SJCRH30 (cell line): ENCODE data around the gene KIZ. TPM values are rescaled to one million over a fixed set of nuclear protein-coding genes. Genes with fewer than 3 reads are reported as not detected.

Experiments
- DNase-seq, 2 experiments: peaks; one replicate each; pipeline ENCODE4 v3.0.0-alpha.2; 2015 to 2020
- H3K27ac ChIP-seq: fragments of 250-450 bp; sonication (Bioruptor Pico); 2 replicates; pipeline ENCODE4 v1.5.1; 2020; ENCODE audit warnings: mild to moderate bottlenecking, moderate library complexity
- H3K27me3 ChIP-seq: fragments of 250-450 bp; sonication (Bioruptor Pico); 2 replicates; pipeline ENCODE4 v1.5.1; 2020; ENCODE audit warnings: mild to moderate bottlenecking, moderate library complexity
- H3K36me3 ChIP-seq: fragments of 250-450 bp; sonication (Bioruptor Pico); 2 replicates; pipeline ENCODE4 v1.5.1; 2020; ENCODE audit warnings: mild to moderate bottlenecking, moderate library complexity
- H3K4me1 ChIP-seq: fragments of 250-450 bp; sonication (Bioruptor Pico); 2 replicates; pipeline ENCODE4 v1.5.1; 2020; ENCODE audit warnings: mild to moderate bottlenecking, moderate library complexity
- H3K4me3 ChIP-seq: fragments of 250-450 bp; sonication (Bioruptor Pico); 2 replicates; pipeline ENCODE4 v1.5.1; 2020; ENCODE audit warnings: mild to moderate bottlenecking, moderate library complexity
- H3K9me3 ChIP-seq: fragments of 250-450 bp; sonication (Bioruptor Pico); replicated peaks from 2 replicates; pipeline ENCODE4 v1.5.1; 2020; ENCODE audit warnings: mild to moderate bottlenecking, moderate library complexity
- total RNA-seq: library from RNA; depleted of rRNA; stranded (reverse); fragments of >200 nt; shearing (Covaris generic); gene quantifications from 2 replicates; pipeline ENCODE4 v1.2.3, GENCODE V29; 2014

The KIZ gene
- total RNA-seq, 1 experiment from 2014 or later: 18.3 TPM

DNA sequence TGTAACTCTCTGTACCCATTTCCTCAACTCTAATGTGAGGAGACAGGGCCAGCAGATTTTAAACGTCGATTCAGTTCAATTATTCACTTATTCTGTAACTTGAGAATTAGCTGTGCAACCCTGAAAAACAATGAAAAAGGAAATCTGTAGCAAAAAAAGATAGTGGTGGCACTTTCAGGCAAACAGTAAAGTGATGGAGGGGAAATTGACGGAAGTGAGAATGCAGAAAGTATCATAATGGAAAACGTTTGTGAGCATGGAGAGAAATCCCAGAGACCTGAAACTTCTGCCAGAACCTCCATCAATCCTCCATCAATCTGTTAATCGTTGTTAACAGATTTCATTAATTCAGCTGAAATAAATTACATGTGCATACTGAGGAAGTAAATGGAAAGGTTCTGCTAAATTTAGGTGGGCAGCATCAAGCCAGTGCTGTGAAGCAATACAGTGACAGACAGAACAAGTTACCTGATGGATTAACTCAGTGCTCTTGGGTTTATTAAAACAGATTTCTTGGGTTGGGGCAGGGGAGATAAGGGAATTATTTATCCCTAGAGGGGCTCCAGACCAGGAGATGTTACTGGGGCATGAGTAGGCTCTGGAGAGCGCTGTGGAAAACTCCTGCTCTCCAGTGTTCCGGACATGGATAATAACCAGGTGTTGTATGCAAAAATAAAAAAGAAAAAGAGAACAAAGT, 17.5 kb downstream of the KIZ start:
- DNase-seq: no peak
- Histone ChIP-seq H3K27me3 (no peaks in the 10 kb centered on the region), H3K36me3 (no peaks in the 10 kb centered on the region; the same call in 1 of the 2 replicates), H3K9me3 (no peaks in the 10 kb centered on the region), H3K27ac (no peak overlapping the region), H3K4me1 (no peaks in the 10 kb centered on the region), H3K4me3 (no peak overlapping the region)

DNA sequence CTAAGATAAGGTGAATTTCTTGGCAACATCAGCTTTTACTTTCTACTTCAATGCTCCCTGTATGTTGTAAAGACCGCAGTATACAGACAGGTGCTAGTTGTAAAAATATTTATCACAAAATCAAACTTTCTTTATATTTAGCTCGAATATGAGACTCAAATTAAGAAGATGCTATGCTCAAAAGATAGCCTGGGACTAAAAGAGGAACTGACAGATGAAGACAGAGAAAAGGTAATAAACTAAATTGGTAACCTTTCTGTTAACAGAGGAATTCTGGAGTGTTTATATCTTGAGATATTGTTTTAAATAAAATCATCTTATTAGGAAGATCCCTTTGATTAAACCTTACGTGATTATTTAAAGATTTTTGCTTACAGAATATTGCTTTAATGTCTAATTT, 19.5 kb downstream of the KIZ start:
- no peak for DNase-seq
- Histone ChIP-seq H3K9me3 (no peaks in the 10 kb centered on the region), H3K36me3 (no peaks in the 10 kb centered on the region), H3K27ac (no peak overlapping the region), H3K27me3 (no peaks in the 10 kb centered on the region), H3K4me1 (no peaks in the 10 kb centered on the region), H3K4me3 (no peak overlapping the region)

DNA sequence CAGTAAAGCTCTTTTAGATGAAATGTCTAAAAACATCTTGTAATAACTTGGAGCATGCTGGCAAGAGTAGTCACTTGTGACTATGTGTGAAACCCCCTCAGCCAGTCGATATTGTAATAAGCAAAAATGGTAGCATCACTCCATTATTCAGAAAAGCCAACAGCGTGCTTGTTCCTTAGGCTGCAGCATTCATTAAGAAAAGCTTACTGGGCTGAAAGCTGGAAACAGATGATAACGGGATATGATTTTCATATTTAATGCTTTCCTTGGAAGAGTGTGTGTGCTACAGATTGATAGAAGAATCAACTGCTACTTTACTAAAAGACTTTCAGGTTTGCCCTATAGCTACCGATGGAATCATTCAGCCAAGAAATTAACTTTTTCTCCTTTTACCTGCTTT, 20.3 kb downstream of the KIZ start:
- H3K27ac ChIP-seq: no peak overlapping the region
- no peaks in the 10 kb centered on the region for H3K9me3 ChIP-seq
- H3K4me3 ChIP-seq: no peak overlapping the region
- H3K36me3 ChIP-seq: no peaks in the 10 kb centered on the region
- DNase-seq: no peak
- H3K4me1 ChIP-seq: no peaks in the 10 kb centered on the region
- H3K27me3 ChIP-seq: no peaks in the 10 kb centered on the region

DNA sequence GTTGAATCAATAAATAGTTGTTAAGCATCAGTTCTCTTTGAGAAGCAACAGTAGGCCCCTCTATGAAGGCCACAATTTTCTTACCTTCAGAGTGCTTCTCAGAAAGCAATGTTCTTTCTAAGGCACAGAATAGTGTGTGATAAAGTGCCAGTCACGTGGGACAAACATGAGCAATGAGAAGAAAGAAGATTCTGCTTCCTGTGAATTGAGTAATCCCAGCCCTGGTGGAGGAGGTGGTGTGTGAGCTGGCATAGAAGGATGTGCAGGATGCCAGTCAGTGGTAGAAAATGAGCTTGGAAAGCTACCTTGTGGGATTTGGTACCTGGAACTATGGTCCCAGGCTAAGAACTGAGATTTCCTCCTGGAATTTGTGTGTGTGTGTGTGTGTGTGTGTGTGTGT, 21.7 kb downstream of the KIZ start:
- Histone ChIP-seq H3K36me3 (no peaks in the 10 kb centered on the region), H3K27me3 (no peaks in the 10 kb centered on the region), H3K4me3 (no peak overlapping the region), H3K27ac (no peak overlapping the region), H3K4me1 (no peaks in the 10 kb centered on the region), H3K9me3 (no peaks in the 10 kb centered on the region)
- no peak for DNase-seq

DNA sequence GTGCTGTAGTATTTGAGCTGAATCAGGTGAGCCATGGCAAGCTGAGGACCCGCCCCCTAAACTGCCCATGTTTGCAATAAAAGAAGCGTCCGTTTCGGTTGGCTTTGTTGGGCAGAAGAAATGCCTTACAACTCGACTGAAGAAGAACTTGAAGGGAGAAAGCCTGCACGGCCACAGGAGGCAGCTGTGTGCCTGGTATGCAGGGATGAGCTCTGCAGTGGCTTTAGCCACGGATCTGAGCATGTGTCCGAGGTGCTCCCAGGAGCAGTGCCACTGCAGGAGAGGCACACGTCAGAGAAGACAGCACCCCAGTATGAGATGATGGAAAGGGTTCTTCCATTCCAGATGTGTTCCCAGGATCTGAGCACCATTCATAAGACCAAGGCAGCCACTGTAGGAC, 23.5 kb downstream of the KIZ start:
- Histone ChIP-seq H3K27me3 (no peaks in the 10 kb centered on the region), H3K27ac (no peak overlapping the region), H3K9me3 (no peaks in the 10 kb centered on the region), H3K4me3 (no peak overlapping the region), H3K4me1 (no peaks in the 10 kb centered on the region), H3K36me3 (0 out of 2 replicates have a peak, but pooled peaks cover 3% of the 10 kb centered on the region)
- no peak for DNase-seq

DNA sequence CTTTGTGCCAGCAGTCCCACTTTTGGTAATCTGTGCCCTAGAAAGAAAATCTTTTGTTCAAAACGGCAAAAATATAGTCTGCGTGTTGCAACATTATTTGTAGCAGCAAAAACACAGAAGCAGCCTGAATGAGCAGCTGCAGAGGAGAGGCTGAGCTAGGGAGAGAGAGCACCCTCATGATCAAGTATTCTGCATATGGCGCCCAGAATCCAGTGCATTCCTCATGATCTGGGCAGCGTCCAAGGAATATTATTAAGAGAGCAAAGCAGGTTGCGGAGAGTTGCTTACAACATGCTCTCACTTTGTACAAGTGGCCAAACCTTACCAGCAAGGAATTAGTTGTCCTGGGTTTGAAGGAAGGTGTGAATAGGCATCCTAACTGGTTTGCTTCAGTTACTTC, 25.9 kb downstream of the KIZ start:
- Histone ChIP-seq H3K4me3 (no peak overlapping the region), H3K4me1 (peaks cover 9% of the 10 kb centered on the region), H3K27me3 (no peaks in the 10 kb centered on the region), H3K36me3 (0 out of 2 replicates have a peak, but pooled peaks cover 3% of the 10 kb centered on the region), H3K9me3 (no peaks in the 10 kb centered on the region), H3K27ac (no peak overlapping the region)
- no peak for DNase-seq

DNA sequence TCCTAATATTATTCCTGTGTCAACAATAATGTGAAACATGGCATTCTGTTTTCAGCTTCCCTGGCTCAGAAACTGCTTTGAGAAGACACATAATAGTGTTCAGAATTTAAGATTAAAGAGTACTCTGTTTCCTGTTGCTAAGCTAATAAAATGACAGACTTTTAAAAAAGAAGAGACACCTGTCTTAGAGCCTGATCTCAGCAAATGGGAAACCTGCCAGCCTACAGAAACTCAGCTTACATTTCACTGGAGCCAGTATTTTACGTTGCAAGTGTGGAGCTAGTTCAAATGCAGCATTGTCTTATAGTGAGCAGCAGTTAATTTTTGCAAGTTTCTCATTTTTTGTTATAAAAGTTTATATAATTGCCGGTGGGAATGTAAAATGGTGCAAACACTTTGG, 28.8 kb downstream of the KIZ start:
- peak in 1 of 2 experiments; percentile 31 for DNase-seq
- H3K36me3 ChIP-seq: 0 out of 2 replicates have a peak, but pooled peaks cover 3% of the 10 kb centered on the region
- no peak overlapping the region for H3K27ac ChIP-seq
- no peaks in the 10 kb centered on the region for H3K9me3 ChIP-seq
- peaks cover 11% of the 10 kb centered on the region for H3K4me1 ChIP-seq
- H3K27me3 ChIP-seq: no peaks in the 10 kb centered on the region
- no peak overlapping the region for H3K4me3 ChIP-seq

DNA sequence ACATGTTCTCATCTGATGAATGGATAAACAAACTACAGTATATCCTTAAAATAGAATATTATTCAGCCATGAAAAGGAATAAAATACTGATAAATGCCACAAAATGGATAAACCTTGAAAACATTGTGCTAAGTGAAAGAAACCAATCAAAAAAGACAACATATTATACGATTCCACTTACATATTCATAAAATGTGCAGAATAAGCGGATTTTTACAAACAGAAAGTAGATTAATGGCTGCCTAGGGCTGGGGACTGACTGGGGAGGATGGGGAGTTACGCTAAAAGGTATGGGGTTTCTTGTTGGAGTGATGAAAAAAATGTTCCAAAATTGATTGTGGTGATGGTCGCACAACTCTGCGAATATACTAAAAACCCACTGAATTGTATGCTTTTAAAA, 29.4 kb downstream of the KIZ start:
- Histone ChIP-seq H3K9me3 (no peaks in the 10 kb centered on the region), H3K27me3 (no peaks in the 10 kb centered on the region), H3K27ac (no peak overlapping the region), H3K36me3 (0 out of 2 replicates have a peak, but pooled peaks cover 3% of the 10 kb centered on the region), H3K4me1 (peaks cover 13% of the 10 kb centered on the region), H3K4me3 (no peak overlapping the region)
- DNase-seq: no peak

DNA sequence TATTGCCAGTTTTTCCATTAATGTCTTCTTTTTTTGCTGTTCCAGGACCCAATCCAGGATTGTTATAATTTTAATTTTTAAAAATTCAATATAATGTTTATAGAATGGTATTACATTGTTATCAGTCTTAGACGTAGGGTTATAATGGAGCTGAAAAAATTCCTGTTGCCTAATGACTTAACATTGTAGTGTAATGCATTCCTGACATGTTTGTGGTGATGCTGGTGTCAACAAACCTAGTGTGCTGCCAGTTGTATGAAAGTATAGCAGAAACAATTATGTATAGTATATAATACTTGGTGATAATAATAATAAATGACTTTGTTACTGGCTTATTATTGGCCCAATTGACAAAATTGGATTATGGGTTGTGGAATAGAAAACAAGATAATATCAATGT, 30.4 kb downstream of the KIZ start:
- no peak for DNase-seq
- Histone ChIP-seq H3K36me3 (0 out of 2 replicates have a peak, but pooled peaks cover 3% of the 10 kb centered on the region), H3K27ac (peak overlapping the region; percentile 1; the same call in 1 of the 2 replicates), H3K27me3 (no peaks in the 10 kb centered on the region), H3K4me1 (peaks cover 13% of the 10 kb centered on the region), H3K4me3 (no peak overlapping the region), H3K9me3 (no peaks in the 10 kb centered on the region)

DNA sequence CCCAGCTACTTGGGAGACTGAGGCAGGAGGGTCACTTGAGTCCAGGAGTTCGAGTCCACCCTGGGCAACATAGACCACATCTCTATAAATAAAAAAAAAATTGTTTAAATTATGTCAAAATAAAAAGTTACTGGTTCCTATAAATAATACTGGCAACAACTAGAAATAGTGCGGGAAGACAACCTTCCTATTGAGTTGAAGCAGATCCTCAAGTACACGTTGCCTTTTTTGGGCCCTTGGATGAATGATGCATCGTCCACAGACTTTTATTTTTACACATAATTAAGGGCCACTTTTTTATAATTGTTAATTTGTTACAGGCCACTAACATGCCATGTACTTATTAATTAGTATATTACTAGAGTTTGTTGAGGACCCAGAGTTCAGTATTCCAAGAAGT, 31.1 kb downstream of the KIZ start:
- Histone ChIP-seq H3K4me3 (no peak overlapping the region), H3K36me3 (0 out of 2 replicates have a peak, but pooled peaks cover 3% of the 10 kb centered on the region), H3K27me3 (no peaks in the 10 kb centered on the region), H3K4me1 (peaks cover 13% of the 10 kb centered on the region), H3K27ac (no peak overlapping the region), H3K9me3 (no peaks in the 10 kb centered on the region)
- DNase-seq: no peak

DNA sequence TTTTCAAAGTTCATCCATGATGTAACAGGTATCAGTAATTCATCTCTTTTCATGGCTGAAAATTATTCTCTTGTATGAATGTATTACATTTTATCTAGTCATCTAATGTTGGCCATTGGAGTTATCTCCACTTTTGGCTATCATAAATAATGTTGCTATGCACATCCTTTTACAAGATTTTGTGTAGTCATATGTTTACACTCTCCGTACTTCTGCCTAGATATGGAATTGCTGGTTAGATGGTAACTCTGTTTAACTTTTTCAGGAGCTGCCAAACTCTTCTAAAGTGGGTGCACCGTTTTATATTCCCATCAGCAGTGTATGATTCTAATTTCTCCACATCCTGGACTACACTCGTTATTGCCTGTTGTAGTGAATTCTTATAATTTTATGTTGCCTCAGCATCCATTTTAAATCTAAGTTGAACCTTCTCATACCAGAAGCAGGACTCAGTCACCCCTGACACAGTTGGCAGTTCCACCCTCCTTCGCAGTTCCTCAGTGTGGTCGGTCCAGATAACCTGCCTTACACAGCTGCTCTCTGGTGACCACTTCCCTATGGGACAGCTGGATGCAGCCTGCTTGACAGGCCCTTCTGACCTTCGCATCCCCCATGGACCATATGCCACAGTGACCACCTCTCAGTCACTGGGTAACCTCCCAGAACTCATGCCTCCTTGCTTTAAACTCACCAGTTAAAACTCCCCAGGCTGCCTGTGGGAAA, 33.9 kb downstream of the KIZ start:
- H3K36me3 ChIP-seq: peaks cover 3% of the 10 kb centered on the region; the same call in 1 of the 2 replicates
- peaks cover 13% of the 10 kb centered on the region for H3K4me1 ChIP-seq
- no peaks in the 10 kb centered on the region for H3K27me3 ChIP-seq
- H3K9me3 ChIP-seq: no peaks in the 10 kb centered on the region
- peak; percentile 31 to 41 for DNase-seq
- H3K4me3 ChIP-seq: no peak overlapping the region
- no peak overlapping the region for H3K27ac ChIP-seq

DNA sequence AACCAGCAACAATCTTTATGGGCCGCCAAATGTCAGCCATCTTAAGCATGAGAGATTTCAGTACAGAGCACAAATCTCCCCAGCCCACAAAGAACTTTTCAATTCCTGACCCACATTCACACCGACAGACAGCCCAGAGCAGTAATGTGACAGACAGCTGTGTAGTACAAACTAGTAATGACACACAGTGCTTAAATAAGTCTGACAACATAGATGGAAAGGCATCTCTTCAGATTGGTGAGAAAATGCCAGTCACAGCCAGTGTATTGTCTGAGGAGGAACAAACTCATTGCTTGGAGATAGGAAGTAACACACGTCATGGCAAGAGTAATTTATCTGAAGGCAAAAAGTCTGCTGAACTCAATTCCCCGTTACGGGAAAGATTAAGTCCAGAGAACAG, 36.0 kb downstream of the KIZ start:
- Histone ChIP-seq H3K9me3 (no peaks in the 10 kb centered on the region), H3K4me3 (no peak overlapping the region), H3K4me1 (peaks cover 4% of the 10 kb centered on the region), H3K36me3 (peaks cover 3% of the 10 kb centered on the region; the same call in 1 of the 2 replicates), H3K27ac (no peak overlapping the region), H3K27me3 (no peaks in the 10 kb centered on the region)
- no peak for DNase-seq

DNA sequence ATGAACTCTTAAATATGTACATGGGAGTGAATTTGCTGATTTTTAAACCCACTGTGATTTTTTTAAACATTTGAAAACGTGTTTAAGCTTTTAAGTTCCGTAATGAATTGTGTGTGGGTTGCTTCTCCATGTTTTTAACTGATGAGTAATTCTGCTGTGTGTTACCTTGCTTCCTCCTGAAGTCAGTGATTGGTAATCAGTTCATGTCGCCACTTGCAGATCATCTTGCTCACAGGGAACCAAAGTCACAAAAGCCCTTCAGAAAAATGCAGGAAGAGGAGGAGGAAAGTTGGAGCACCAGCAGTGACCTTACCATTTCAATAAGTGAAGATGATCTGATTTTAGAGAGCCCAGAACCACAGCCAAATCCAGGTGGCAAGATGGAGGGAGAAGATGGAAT, 36.7 kb downstream of the KIZ start:
- Histone ChIP-seq H3K9me3 (no peaks in the 10 kb centered on the region), H3K27me3 (no peaks in the 10 kb centered on the region), H3K27ac (no peak overlapping the region), H3K4me1 (peaks cover 4% of the 10 kb centered on the region), H3K4me3 (no peak overlapping the region), H3K36me3 (peaks cover 3% of the 10 kb centered on the region; the same call in 1 of the 2 replicates)
- DNase-seq: no peak

DNA sequence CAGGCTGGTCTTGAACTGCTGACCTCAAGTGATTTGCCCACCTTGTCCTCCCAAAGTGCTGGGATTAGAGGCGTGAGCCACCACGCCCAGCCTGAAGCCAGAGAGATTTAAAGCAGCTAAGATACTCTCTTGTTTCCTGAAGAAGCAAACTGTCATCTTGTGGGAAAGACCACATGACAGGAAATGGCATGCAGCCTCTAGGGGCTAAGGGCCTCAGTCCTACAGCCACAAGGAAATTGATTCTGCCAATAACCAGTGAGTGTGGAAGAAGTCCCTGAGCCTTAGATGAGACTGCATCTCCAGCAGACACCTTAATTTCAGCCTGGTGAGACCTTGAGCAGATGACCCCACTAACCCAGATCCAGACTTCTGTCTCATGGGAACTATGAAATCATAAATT, 40.9 kb downstream of the KIZ start:
- Histone ChIP-seq H3K36me3 (peaks cover 7% of the 10 kb centered on the region), H3K9me3 (peaks cover 6% of the 10 kb centered on the region; the same call in 1 of the 2 replicates), H3K4me3 (no peak overlapping the region), H3K27ac (no peak overlapping the region), H3K27me3 (no peaks in the 10 kb centered on the region), H3K4me1 (no peaks in the 10 kb centered on the region)
- DNase-seq: no peak

DNA sequence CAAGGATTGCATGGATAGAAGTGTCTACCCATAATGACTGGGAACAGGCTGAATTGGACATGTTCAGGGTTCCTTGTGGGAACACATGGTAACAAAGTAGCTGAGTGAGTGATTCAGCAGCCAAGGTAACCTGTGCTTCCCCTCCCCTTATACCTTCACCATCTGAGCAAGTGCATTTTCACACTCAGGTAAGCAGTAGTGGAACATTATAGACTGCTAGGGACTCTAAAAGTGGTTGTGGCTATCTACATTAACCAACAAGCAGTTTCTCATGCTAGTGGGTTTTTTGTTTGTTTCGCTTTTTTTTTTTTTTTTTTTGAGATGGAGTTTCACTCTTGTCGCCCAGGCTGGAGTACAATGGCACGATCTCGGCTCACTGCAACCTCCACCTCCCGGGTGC, 41.4 kb downstream of the KIZ start:
- no peak for DNase-seq
- no peak overlapping the region for H3K27ac ChIP-seq
- no peaks in the 10 kb centered on the region for H3K27me3 ChIP-seq
- H3K36me3 ChIP-seq: peaks cover 7% of the 10 kb centered on the region
- H3K9me3 ChIP-seq: peaks cover 6% of the 10 kb centered on the region; the same call in 1 of the 2 replicates
- H3K4me3 ChIP-seq: no peak overlapping the region
- no peaks in the 10 kb centered on the region for H3K4me1 ChIP-seq
